PC-3 (cell line): ENCODE measurements around the gene PRKN.

ENCODE experiments used
- EZH2 ChIP-seq: fragments of 300-600 bp; sonication (generic); IDR thresholded peaks from one replicate; pipeline ENCODE4 v1.6.1; 2017; ENCODE audit warnings: antibody characterized with exemption, mild to moderate bottlenecking, low read length; ENCODE audit not compliant: unreplicated experiment
- TF ChIP-seq, protein P1 (sequence below): fragments of 300-600 bp; sonication (generic); conservative IDR thresholded peaks from 2 replicates; pipeline ENCODE4 v1.5.1; 2017; ENCODE audit warnings: antibody characterized with exemption, low read depth, mild to moderate bottlenecking, low read length

DNA sequence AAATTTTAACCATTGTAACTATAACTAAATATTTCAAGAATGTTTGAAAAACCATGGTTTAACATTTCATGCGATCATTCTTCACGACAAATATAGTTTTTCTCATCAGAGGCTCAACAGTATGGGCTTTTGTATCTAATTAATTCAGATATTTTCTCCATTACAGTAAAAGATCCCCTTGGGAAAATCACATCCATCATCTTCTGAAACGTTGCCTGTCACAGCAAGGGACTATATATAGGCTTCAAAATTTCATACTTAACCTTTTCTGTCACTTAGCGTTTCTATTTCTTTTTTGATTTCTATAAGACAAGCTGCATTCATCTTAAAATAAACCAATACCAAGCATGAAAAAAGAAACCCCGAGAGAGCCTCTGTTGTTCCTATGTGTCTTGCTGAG, 710.0 kb downstream of the PRKN start:
- TF ChIP-seq, protein P1, sequence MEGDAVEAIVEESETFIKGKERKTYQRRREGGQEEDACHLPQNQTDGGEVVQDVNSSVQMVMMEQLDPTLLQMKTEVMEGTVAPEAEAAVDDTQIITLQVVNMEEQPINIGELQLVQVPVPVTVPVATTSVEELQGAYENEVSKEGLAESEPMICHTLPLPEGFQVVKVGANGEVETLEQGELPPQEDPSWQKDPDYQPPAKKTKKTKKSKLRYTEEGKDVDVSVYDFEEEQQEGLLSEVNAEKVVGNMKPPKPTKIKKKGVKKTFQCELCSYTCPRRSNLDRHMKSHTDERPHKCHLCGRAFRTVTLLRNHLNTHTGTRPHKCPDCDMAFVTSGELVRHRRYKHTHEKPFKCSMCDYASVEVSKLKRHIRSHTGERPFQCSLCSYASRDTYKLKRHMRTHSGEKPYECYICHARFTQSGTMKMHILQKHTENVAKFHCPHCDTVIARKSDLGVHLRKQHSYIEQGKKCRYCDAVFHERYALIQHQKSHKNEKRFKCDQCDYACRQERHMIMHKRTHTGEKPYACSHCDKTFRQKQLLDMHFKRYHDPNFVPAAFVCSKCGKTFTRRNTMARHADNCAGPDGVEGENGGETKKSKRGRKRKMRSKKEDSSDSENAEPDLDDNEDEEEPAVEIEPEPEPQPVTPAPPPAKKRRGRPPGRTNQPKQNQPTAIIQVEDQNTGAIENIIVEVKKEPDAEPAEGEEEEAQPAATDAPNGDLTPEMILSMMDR: no peak
- no peak for TF ChIP-seq EZH2
